OCI-LY1 (cell line): ENCODE results near the gene MYBPHL.
A peak's percentile ranks its signal among the peaks of the same experiment; 100 is the strongest.

ENCODE experiments used
- CTCF ChIP-seq: fragments of 200-600 bp; sonication (generic), shearing (Covaris generic); IDR thresholded peaks from 2 replicates; pipeline ENCODE4 v1.5.1; 2017; ENCODE audit warnings: mild to moderate bottlenecking, antibody characterized with exemption, low read length, moderate library complexity, mixed read lengths
- EZH2 ChIP-seq: fragments of 200-600 bp; sonication (generic), shearing (Covaris generic); IDR thresholded peaks from 2 replicates; pipeline ENCODE4 v1.8.0; 2017; ENCODE audit warnings: borderline replicate concordance, mixed run types, mild to moderate bottlenecking, antibody characterized with exemption, low read length, moderate library complexity, mixed read lengths

DNA sequence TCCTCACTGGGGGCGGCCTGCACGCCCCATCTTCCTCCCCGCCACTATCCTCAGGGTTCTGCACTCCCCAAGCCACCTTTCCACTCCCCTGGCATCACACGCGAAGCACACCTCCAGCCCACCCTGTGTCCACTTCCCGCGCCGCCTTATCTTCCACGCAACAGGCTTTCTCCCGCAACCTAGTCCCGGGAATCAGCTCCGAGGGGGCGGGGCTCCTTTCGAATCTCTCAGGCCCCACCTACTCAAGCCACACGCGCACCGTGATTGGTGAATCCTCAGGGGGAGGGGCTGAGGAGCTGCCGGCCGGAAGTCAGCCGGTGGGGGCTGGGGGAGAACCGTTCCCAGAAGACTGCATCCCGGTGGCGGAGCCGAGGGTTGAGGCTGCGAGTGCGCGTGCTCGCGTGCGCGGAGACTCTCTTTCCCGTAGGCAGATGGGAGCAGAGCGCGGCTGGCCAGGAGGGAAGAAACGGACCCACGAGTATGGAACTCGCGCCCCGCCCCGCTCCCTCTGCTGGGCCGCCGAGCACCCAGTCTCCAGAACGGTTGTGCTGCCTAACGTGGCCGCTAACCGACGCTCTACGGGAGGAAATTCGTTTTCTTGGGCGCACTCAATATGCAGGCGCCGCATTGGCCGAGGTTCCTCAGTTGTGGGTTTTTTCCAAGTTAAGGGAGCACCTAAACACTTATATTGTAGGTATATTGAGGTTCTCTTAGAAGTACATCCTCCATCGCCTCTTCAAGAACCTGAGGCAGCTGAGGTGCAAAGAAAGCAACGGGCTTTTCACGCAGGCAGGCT lies 23.7 kb downstream of the MYBPHL start, which contains the start of gene PSRC1:
- peak; percentile 42; the same call in 1 of the 2 replicates for TF ChIP-seq CTCF
- no peak for TF ChIP-seq EZH2
